Cerebellar nuclear complex (tissue), 1 donor: ENCODE data around the gene TBK1.

ENCODE experiments used
- DNase-seq, 2 experiments: peaks; one replicate each; lab custom pipeline; 2025; lab: John Stamatoyannopoulos, UW

TBK1 gene

GRCh38 chr12:64452559-64453329, 824 bp downstream of the TBK1 start:
- no peak for DNase-seq

- DNase-seq: no peak
These were observed 3.6 kb downstream of the TBK1 start for GRCh38 chr12:64455506-64455905.

- no peak for DNase-seq
These were observed 4.2 kb downstream of the TBK1 start for GRCh38 chr12:64456119-64456518.

- no peak for DNase-seq
These were observed 5.1 kb downstream of the TBK1 start for GRCh38 chr12:64457032-64457431.

- DNase-seq: no peak
These were observed 5.5 kb downstream of the TBK1 start for GRCh38 chr12:64457466-64457865.

- DNase-seq: no peak
These were observed 6.0 kb downstream of the TBK1 start for GRCh38 chr12:64457923-64458322.

- DNase-seq: no peak
These were observed 7.5 kb downstream of the TBK1 start for GRCh38 chr12:64459394-64459891.

GRCh38 chr12:64461634-64462414, 9.9 kb downstream of the TBK1 start:
- no peak for DNase-seq

GRCh38 chr12:64466178-64466577, 14.3 kb downstream of the TBK1 start:
- no peak for DNase-seq

- DNase-seq: no peak
These were observed 17.0 kb downstream of the TBK1 start for GRCh38 chr12:64468966-64469365.

- no peak for DNase-seq
These were observed 17.7 kb downstream of the TBK1 start for GRCh38 chr12:64469455-64470142.

GRCh38 chr12:64470495-64470894, 18.6 kb downstream of the TBK1 start:
- no peak for DNase-seq

- no peak for DNase-seq
These were observed 21.3 kb downstream of the TBK1 start for GRCh38 chr12:64473176-64473575.

- DNase-seq: no peak
These were observed 23.6 kb downstream of the TBK1 start for GRCh38 chr12:64475518-64475917.

GRCh38 chr12:64476844-64477243, 24.9 kb downstream of the TBK1 start:
- DNase-seq: no peak

GRCh38 chr12:64478661-64479060, 26.7 kb downstream of the TBK1 start:
- DNase-seq: no peak

GRCh38 chr12:64480148-64480547, 28.2 kb downstream of the TBK1 start:
- DNase-seq: no peak

- no peak for DNase-seq
These were observed 34.7 kb downstream of the TBK1 start for GRCh38 chr12:64486657-64487056.

- no peak for DNase-seq
These were observed 39.8 kb downstream of the TBK1 start for GRCh38 chr12:64491718-64492117.

- no peak for DNase-seq
These were observed 41.6 kb downstream of the TBK1 start for GRCh38 chr12:64493513-64493912.

- DNase-seq: no peak
These were observed 43.2 kb downstream of the TBK1 start for GRCh38 chr12:64494998-64495729.

- DNase-seq: no peak
These were observed 45.0 kb downstream of the TBK1 start for GRCh38 chr12:64496839-64497400.
